NB4 (cell line): ENCODE data around the gene ADPRS.

Source experiments
- MAX ChIP-seq: IDR thresholded peaks from 2 replicates; pipeline ENCODE4 v1.6.1; 2011; ENCODE audit warnings: low read depth, low read length
- POLR2A ChIP-seq: IDR thresholded peaks from 2 replicates; pipeline ENCODE4 v1.6.1; 2011; ENCODE audit warnings: mild to moderate bottlenecking; ENCODE audit not compliant: insufficient read length; ENCODE audit errors: extremely low read depth

- TF ChIP-seq MAX (no peak), POLR2A (no peak)
These were observed 44.8 kb downstream of the ADPRS start for GRCh38 chr1:36133484-36133883.
